Skeletal muscle cell (primary cell): ENCODE data around the gene SLC12A2.

Source experiments
- DNase-seq: peaks from one replicate; pipeline ENCODE4 v3.0.0-alpha.2; 2010; ENCODE audit warnings: low read depth
- H3K4me3 ChIP-seq: 2 replicates; pipeline ENCODE4 v1.5.1; 2011; ENCODE audit warnings: low read depth, mild to moderate bottlenecking, control low read depth, low read length, moderate library complexity

Gene SLC12A2

GRCh38 chr5:128092144-128092543, 8.6 kb downstream of the SLC12A2 start:
- DNase-seq: no peak
- no peak overlapping the region for H3K4me3 ChIP-seq

- no peak for DNase-seq
- H3K4me3 ChIP-seq: no peak overlapping the region
These were observed 9.8 kb downstream of the SLC12A2 start for GRCh38 chr5:128093368-128093767.

GRCh38 chr5:128097224-128097623, 13.7 kb downstream of the SLC12A2 start:
- DNase-seq: no peak
- no peak overlapping the region for H3K4me3 ChIP-seq

GRCh38 chr5:128097781-128098180, 14.2 kb downstream of the SLC12A2 start:
- DNase-seq: no peak
- no peak overlapping the region for H3K4me3 ChIP-seq

DNA sequence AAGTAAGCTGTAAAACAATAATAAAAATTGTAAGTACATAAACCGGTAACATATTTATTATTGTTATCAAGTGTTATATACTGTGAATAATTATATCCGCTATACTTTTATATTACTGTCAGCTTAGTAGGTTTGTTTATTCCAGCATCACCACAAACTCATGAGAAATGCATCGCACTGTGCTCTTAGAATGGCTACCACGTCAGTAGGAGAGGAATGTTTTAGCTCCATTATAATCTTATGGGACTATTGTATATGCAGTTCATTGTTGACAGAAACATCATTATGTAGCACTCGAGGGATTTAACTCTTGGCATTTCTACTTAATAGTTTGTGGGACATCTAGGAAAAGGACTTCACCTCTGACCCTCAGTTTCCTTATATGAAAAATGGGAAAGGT, 16.4 kb downstream of the SLC12A2 start:
- DNase-seq: no peak
- no peak overlapping the region for H3K4me3 ChIP-seq

GRCh38 chr5:128100860-128101557, 17.4 kb downstream of the SLC12A2 start:
- no peak overlapping the region for H3K4me3 ChIP-seq
- DNase-seq: no peak

- no peak overlapping the region for H3K4me3 ChIP-seq
- DNase-seq: no peak
These were observed 18.1 kb downstream of the SLC12A2 start for GRCh38 chr5:128101676-128102075.

- no peak overlapping the region for H3K4me3 ChIP-seq
- no peak for DNase-seq
These were observed 21.6 kb downstream of the SLC12A2 start for GRCh38 chr5:128105203-128105602.

DNA sequence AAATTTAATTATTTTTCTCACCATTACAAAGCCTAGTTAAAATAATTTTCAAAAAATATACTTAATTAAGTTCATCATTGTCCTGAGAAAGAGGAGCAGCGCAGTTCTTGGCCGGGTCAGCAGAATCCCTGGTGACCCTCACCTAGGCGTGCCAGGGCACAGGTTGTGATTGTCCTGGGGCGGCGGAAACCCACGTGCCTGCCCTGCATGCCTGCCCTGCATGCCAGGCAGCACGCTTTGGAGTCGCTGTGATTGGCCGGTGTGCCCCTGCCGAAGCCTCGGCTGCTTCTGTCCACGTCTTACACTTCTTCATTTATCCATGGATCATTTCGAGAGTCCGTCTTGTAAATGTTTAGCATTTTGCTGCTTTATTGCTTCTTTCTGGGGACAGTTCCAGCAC, 25.6 kb downstream of the SLC12A2 start:
- no peak for DNase-seq
- no peak overlapping the region for H3K4me3 ChIP-seq

- no peak overlapping the region for H3K4me3 ChIP-seq
- no peak for DNase-seq
These were observed 26.2 kb downstream of the SLC12A2 start for GRCh38 chr5:128109766-128110165.

DNA sequence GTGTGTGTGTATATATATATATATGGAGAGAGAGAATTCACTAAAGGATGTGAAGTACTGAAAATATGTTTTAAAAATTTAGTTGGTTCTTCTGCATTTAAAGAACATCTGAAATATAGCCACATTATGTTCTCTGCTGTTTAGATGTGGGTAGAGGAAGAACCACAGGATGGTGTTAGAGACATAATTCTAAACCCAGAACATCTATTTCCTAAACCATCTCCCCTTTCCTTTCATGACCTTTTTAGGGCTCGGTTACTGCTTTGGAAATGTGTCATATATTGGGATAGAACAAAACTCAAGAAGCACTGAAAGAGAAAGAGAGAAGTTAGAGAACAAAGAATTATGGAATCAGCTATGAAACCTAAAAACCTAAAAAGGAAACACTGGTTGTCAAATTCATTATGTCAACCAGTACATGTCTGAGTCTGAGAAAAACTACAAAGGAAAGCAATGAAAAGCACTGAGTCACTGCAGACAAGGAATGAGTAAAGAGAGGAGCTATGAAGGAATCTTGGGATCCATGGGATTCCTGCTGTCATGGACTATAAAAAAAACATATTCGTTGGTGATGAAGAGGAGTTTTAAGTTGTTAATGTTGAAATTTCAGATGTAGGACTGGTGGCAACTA, 28.4 kb downstream of the SLC12A2 start:
- no peak for DNase-seq
- no peak overlapping the region for H3K4me3 ChIP-seq

GRCh38 chr5:128116445-128116844, 32.9 kb downstream of the SLC12A2 start:
- H3K4me3 ChIP-seq: no peak overlapping the region
- no peak for DNase-seq

- DNase-seq: no peak
- no peak overlapping the region for H3K4me3 ChIP-seq
These were observed 34.6 kb downstream of the SLC12A2 start for GRCh38 chr5:128118214-128118613.

- DNase-seq: no peak
These were observed 38.1 kb downstream of the SLC12A2 start for GRCh38 chr5:128121651-128122050.

GRCh38 chr5:128123936-128124335, 40.4 kb downstream of the SLC12A2 start:
- no peak overlapping the region for H3K4me3 ChIP-seq
- DNase-seq: no peak

More at GRCh38 chr5:128121651-128122050, 38.1 kb downstream of the SLC12A2 start:
- no peak overlapping the region for H3K4me3 ChIP-seq

- H3K4me3 ChIP-seq: no peak overlapping the region
- DNase-seq: no peak
These were observed 42.7 kb downstream of the SLC12A2 start for GRCh38 chr5:128126241-128126640.

- no peak overlapping the region for H3K4me3 ChIP-seq
- no peak for DNase-seq
These were observed 48.9 kb downstream of the SLC12A2 start for GRCh38 chr5:128132499-128132898.

GRCh38 chr5:128135286-128135685, 51.7 kb downstream of the SLC12A2 start:
- DNase-seq: no peak
- no peak overlapping the region for H3K4me3 ChIP-seq

- no peak for DNase-seq
- no peak overlapping the region for H3K4me3 ChIP-seq
These were observed 60.3 kb downstream of the SLC12A2 start for GRCh38 chr5:128143911-128144310.

- no peak for DNase-seq
- no peak overlapping the region for H3K4me3 ChIP-seq
These were observed 60.9 kb downstream of the SLC12A2 start for GRCh38 chr5:128144491-128144890.

DNA sequence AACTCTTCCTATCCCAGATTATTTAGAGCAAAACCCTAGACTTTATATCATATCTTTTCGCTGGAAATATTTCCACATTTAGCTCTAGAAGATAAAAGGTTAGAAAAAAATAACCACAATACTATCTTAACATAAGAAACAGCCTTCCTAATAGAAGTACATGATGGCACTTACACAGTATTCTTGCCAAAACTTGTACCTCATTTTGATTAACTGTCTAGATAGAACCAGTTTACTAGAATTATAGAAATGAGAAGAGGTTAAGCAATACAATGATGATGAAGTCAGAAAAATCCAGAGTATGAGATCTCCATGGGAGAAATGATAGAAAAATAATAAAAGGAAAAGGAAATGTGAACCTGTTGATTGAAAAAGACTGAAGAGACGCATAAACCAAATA, 63.1 kb downstream of the SLC12A2 start:
- H3K4me3 ChIP-seq: no peak overlapping the region
- DNase-seq: no peak
